ENCODE measurements around the gene RBMS1.

RBMS1 gene, protein sequence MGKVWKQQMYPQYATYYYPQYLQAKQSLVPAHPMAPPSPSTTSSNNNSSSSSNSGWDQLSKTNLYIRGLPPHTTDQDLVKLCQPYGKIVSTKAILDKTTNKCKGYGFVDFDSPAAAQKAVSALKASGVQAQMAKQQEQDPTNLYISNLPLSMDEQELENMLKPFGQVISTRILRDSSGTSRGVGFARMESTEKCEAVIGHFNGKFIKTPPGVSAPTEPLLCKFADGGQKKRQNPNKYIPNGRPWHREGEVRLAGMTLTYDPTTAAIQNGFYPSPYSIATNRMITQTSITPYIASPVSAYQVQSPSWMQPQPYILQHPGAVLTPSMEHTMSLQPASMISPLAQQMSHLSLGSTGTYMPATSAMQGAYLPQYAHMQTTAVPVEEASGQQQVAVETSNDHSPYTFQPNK

DNA sequence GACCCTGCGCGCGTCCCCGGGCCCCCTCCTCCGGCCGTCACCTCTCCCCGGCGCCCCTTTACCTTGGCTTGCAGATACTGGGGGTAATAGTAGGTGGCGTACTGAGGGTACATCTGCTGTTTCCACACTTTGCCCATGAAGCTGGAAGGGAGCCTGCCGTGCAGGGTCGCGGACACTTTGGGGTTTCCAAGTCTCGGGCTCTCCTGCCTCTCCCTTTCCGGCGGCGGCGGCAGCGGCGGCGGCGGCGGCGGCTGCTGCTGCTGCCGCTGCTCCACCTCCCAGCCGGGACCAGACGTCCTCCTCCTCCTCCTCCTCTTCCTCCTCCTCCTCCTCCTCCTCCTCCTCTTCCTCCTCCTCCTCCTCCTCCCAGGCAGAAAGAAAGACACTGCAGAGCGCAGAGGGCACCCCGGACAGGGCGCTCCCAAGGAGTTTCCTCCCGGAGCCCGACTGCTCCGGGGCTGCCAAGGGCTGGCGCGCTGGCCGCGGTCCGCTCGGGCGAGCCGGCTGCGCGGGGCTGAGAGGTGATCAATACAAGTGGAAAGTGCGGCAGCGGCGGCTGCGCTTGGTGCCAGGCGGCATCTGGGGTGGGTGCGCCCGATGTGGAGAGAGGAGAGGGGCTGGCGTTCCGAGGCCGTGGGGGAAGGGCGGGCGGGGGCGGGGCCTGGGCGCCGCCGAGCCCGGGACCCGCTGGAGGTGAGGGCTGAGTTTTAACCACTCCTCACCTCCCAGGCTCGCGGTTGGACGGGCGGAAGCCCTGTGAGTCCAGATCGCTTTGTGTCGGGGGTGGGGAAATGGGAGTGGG lies at the start of gene RBMS1:
Gene RBMS1 (minus strand): TSS at position 581 of the 802 bp plus-strand sequence. CDS start 444 bp downstream, at position 137.
- DNase-seq: peak; percentile 67

DNA sequence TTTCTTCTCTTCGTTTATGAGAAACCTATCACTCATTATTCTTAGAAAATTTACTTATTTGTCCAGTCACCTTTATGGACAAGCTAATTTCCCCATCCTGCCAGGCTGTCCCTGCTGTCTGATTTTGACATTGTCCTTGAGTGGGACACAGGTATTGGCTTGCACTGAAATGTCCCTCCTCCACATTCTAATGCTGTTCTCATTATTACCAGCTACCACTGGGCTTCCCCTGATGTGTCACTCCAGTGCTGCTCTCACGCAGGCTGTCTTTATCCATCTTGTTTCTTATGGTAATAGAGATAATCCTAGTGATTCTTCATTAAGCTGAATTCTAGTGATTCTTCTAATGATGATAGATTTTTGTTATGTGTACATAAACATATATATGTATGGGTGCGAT lies 48.1 kb upstream of the RBMS1 start:
- DNase-seq: no peak

DNA sequence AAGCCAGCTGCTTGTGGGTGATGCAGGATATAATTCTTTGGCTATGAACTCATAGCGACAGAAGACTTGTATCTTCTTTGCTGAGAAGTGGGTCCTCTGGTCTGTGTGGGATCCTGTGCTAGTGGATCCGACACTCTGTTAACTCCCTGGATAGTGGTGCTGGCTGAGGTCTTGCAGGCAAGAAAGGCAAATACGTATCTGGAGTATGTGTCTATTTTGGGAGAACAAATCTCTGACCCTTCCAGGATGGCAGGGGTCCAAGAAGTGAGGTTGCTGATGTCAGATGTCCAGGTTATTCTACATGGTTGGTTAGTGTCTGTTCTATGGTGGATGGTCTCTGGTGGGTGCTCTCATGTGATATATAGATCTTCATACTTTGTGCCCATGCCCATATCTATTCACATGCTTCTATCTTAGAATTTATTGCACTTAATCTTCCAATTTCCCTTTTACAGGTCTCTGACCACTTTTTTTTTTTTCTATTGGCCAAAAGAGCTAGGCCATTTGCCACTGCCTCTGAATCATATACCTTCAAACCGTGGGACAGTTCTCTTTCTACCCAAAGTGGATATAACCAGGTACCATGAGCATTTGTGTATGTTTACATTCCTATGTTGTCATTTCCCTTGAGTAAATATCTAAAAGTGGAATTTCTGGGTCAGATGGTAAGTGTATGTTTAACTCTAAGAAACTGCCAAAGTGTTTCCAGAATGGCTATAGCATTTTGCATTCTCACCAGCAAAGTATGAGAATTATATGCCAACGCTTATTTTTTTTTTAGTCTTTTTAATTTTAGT lies 45.1 kb upstream of the RBMS1 start:
- no peak for DNase-seq

- no peak for DNase-seq
Measured at GRCh38 chr2:160538115-160538514, 44.5 kb upstream of the RBMS1 start.

- no peak for DNase-seq
Measured at GRCh38 chr2:160534996-160535395, 41.4 kb upstream of the RBMS1 start.

- no peak for DNase-seq
Measured at GRCh38 chr2:160534249-160534648, 40.6 kb upstream of the RBMS1 start.

DNA sequence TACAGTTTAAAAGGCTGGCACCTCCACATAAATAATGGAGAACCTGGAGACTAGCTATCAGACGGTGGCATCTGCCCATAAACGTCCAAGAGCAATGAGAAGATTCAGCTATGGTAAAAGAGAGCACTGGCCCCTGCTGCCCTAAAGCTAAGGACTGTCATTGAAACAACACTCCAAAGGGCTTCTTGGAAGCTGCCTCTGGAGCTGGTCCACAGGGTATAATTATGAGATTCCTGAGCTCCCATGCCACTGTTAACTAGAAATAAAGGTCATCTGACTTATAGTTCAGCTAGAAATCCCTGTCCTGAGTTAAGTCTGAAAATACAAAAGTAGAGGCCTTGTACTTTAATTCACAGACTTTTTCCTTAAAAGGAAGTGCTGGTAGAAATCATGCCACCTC lies 39.9 kb upstream of the RBMS1 start:
- DNase-seq: peak; percentile 55

DNA sequence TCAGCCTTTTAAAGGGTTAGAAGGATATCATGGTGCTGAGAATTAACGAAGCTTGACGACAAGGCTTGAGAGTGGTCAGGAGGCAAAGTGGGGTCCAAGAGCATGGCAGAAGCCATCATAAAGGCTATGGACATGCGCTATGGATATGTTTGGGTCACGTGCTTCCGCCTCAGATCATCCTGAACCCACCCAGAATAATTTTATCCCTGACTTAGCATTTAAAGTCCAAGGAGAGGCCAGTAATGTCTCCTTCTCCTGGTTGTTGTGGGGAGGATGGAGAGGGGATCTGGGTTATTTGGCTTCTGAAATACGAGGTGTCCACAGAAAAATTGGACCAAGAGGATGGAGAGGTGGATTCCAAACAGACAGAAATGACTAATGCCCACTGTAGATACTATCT lies 38.8 kb upstream of the RBMS1 start:
- DNase-seq: no peak

DNA sequence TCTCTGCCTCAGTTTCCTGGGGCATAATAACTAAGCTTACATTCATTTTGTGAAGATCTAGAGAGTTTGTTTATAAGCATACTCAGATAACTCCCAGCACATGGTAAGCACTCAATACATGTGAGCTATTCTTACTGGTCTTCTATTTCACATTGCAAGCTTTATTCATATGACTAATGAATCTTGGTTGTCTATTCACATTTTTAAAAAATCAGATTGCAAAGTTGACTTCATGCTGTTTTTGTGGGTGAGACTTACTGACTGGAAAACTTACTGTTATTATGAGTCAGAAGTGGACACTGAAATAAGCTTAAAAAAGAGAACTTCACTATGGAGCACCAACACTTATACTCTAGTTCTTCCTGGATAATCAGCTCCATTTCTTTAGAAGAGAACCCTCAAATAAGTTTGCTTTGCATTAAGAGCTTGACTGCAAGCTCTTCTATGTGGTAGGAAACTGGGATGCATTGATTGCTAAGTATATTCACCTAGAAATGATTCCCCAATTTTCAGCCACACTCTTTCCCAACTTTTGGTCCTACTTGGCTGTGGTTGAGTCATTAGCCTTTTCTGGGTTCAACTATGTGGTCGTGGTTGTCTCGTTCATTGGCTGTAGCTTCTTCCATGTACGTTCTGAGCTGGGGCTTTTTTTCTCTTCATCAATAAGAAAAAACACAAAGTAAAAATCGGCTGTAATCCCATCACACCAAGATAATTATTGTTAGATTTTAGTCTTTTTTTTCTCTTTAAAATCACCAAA lies 29.5 kb upstream of the RBMS1 start:
- no peak for DNase-seq

GRCh38 chr2:160517731-160518130 lies 24.1 kb upstream of the RBMS1 start:
- DNase-seq: no peak

DNA sequence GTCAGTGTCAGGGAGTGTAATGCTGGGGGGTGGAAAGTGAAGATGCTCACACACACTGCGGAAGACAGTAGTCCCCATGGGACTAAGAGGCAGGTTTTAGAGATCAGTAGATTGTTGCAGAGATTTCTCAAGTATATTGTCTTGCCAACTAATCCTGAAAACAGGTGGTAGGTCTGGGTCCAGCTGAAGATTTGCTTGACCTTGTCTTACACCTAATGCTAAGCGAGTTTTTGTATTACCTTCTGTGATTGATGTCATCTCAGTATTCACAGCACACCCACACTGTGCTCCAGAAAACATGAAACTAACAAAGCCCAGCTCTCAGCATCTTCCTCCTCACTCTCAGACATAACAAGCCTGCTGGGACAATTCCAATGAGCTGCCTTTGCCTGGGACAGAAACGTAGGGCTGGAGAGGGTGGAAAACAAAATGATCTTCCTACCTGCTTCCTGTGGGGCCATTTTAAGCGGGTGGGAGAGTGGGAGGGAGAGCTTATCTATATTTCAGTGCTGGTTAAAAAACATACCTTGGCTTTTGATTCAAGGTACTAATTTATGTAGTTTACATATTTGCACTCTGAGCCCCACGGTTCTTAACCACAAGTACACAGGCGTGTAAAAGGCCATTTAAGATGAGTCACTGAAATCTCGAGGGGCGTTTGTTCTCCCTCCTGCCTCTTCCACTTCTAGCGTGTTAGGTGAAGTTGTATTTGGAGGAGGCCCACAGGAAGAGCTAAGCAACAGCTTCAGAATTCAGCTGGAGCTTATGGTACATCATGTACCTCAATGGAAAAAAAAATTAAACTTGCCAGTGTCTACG lies 23.1 kb upstream of the RBMS1 start:
- no peak for DNase-seq

DNA sequence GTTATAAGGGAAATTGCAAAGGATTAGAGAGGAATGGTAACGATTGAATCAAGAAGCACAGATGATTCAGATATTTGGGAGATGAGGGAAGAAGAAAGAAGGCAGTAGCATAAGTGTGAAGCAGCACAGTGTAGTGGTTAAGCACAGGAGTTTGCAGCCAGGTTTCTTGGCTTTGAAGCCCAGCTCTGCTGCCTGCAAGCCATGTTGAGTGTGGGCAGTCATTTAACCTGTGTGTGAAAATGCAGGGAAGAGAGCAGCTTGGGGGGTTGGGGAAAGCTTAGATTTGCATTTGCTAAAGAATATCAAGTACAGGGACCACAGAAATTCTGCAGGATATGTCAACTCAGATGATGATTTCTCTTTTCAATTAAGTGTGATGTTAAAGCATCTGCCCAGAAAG lies 21.5 kb upstream of the RBMS1 start:
- DNase-seq: no peak

DNA sequence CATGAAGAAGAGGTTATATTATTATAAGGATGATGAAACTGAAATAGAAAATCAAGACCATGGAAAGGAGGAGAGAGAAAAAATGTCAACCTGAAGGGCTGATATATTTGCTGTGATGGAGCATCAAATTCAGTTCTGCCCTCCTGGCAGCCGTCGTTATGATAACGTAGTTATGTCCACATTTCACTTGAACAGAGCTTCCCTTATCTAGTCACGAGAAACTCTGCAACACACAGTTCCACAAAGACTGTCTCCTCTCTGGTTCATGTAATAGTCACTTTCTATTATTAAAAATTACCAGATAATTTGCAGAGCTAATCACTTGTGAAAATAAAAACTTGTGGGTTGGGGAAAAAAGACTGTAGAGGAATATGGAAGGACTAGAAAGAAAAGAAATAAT lies 19.5 kb upstream of the RBMS1 start:
- DNase-seq: no peak

GRCh38 chr2:160512491-160512890 lies 18.9 kb upstream of the RBMS1 start:
- no peak for DNase-seq

GRCh38 chr2:160510617-160511016 lies 17.0 kb upstream of the RBMS1 start:
- no peak for DNase-seq

GRCh38 chr2:160509016-160509415 lies 15.4 kb upstream of the RBMS1 start:
- DNase-seq: no peak

DNA sequence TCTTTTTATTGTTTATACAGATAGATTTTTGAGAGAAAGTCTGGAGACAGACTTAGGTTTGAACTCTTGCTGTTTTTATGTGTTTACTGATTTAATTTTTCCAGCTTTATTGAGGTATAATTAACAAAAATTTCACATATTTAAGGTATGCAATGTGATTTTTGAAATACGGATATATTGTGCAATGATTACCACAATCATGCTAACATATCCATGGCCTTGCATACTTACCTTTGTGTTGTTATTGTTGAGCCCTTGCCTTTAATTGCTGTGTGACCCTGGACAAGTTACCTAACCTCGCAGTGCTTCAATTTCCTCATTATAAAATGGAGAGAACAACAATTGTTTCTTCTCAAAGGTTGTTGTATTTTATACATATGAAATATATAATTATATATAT lies 13.9 kb upstream of the RBMS1 start:
- DNase-seq: no peak

GRCh38 chr2:160507046-160507407 lies 13.4 kb upstream of the RBMS1 start:
- DNase-seq: no peak

DNA sequence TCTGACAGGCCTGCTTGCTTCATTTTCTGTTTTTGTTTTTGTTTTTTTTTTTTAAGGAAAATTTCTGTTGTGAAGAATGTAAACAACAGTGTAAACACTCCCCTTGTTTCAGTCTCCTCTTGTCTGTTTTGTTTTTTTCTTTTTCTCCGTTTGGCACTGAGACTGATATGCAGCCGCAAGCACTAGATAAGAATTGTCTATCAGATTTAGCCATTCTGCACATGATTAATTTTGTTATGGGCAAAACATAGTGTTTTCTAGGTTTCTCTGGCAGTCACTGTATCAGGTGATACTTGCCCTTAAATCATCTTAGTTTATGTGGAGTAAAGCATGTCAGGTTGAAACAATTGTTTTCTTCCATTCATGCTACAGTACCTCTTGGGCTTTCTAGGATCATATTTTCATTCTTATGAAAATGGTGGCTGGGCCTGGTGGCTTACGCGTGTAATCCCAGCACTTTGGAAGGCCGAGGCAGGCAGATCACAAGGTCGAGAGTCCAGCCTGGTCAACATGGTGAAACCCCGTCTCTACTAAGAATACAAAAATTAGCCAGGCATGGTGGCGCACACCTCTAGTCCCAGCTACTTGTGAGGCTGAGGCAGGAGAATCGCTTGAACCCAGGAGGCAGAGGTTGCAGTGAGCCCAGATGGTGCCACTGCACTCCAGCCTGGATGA lies 12.9 kb upstream of the RBMS1 start:
- DNase-seq: no peak

DNA sequence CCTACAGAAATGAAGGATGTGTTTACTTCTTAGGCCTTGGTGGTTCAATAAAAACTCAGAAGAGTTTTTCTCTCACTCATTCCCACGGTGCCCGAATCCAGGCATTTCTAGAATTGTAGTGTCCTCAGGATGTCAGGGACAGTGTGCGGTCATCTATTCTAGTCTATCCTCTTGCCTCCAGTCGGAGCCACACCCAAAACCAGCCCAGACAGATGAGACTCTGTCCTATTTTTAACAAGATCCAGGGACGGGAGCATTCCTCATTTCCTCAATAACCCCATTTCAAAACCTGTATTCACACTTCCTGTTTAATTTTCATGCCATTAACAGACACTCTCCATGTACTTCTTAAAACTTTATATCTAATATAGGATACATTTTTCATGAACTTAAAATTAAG lies 11.6 kb upstream of the RBMS1 start:
- no peak for DNase-seq

GRCh38 chr2:160502478-160502877 lies 8.9 kb upstream of the RBMS1 start:
- DNase-seq: no peak
